ENCODE measurements around the gene NMRK1. TPM values are rescaled to one million over a fixed set of nuclear protein-coding genes. Genes with fewer than 3 reads are reported as not detected.

Gene NMRK1
- total RNA-seq, 1 experiment from 2014 or later, result 20.9 TPM

GRCh38 chr9:75033791-75034473 lies 54.0 kb downstream of the NMRK1 start:
- DNase-seq (ENCODE audit: low read depth, low spot score), result peak; percentile 30
- in situ Hi-C loops (cut with HindIII; ENCODE audit: low pct_unique_long_range_greater_than_20kb, low sequenced_read_pairs), result no loop called here

- peak; percentile 55 for DNase-seq (ENCODE audit: low read depth, low spot score)
- in situ Hi-C loops (cut with HindIII; ENCODE audit: low pct_unique_long_range_greater_than_20kb, low sequenced_read_pairs), result no loop called here
Observed at GRCh38 chr9:75027187-75028107, 60.5 kb downstream of the NMRK1 start.

- in situ Hi-C loops (cut with HindIII; ENCODE audit: low pct_unique_long_range_greater_than_20kb, low sequenced_read_pairs), result no loop called here
- no peak for DNase-seq (ENCODE audit: low read depth, low spot score)
Observed at GRCh38 chr9:75023846-75024245, 64.1 kb downstream of the NMRK1 start.

- no peak for DNase-seq (ENCODE audit: low read depth, low spot score)
- in situ Hi-C loops (cut with HindIII; ENCODE audit: low pct_unique_long_range_greater_than_20kb, low sequenced_read_pairs), result no loop called here
Observed at GRCh38 chr9:75019654-75020053, 68.3 kb downstream of the NMRK1 start.

GRCh38 chr9:75019022-75019421 lies 68.9 kb downstream of the NMRK1 start:
- no peak for DNase-seq (ENCODE audit: low read depth, low spot score)
- in situ Hi-C loops (cut with HindIII; ENCODE audit: low pct_unique_long_range_greater_than_20kb, low sequenced_read_pairs), result no loop called here

GRCh38 chr9:75017378-75017777 lies 70.6 kb downstream of the NMRK1 start:
- no peak for DNase-seq (ENCODE audit: low read depth, low spot score)
- in situ Hi-C loops (cut with HindIII; ENCODE audit: low pct_unique_long_range_greater_than_20kb, low sequenced_read_pairs), result no loop called here

- DNase-seq (ENCODE audit: low read depth, low spot score), result no peak
- in situ Hi-C loops (cut with HindIII; ENCODE audit: low pct_unique_long_range_greater_than_20kb, low sequenced_read_pairs), result no loop called here
Observed at GRCh38 chr9:75013735-75014134, 74.2 kb downstream of the NMRK1 start.

Small RNA genes within 50 kb of the gene (small RNA-seq; reads per million reads assigned to genes)
- gene RF02271, result 0 reads per million in 2 experiments

Other genes starting within 250 kb of the NMRK1 start
- 0.03 and 0.16 TPM in 2 replicates for gene TRPM6, start 200.2 kb downstream of the NMRK1 start, total RNA-seq (2014; rRNA removed; shearing (Covaris generic))
- gene C9orf40, start 135.2 kb downstream of the NMRK1 start, total RNA-seq (2014; rRNA removed; shearing (Covaris generic)), result 4.2 and 6.1 TPM in 2 replicates
- gene CARNMT1, start 59.9 kb downstream of the NMRK1 start, total RNA-seq (2014; rRNA removed; shearing (Covaris generic)), result 27.2 and 29.4 TPM in 2 replicates
- 28.6 and 30.7 TPM in 2 replicates for gene OSTF1, start 359 bp upstream of the NMRK1 start, total RNA-seq (2014; rRNA removed; shearing (Covaris generic))

All from SK-MEL-5 (cell line).